ENCODE measurements around the gene TBC1D16.

TBC1D16 gene

GRCh38 chr17:79936641-79937381, 98.9 kb downstream of the TBC1D16 start:
- no peak for DNase-seq

- DNase-seq = no peak
These were observed 99.6 kb downstream of the TBC1D16 start for GRCh38 chr17:79936050-79936449.

- no peak for DNase-seq
These were observed 100.3 kb downstream of the TBC1D16 start for GRCh38 chr17:79935197-79935885.

- no peak for DNase-seq
These were observed 101.1 kb downstream of the TBC1D16 start for GRCh38 chr17:79934653-79934970.

GRCh38 chr17:79933863-79934652, 101.6 kb downstream of the TBC1D16 start:
- no peak for DNase-seq

- no peak for DNase-seq
These were observed 103.0 kb downstream of the TBC1D16 start for GRCh38 chr17:79932451-79933306.

- DNase-seq = no peak
These were observed 103.8 kb downstream of the TBC1D16 start for GRCh38 chr17:79931817-79932309.

- DNase-seq = no peak
These were observed 104.5 kb downstream of the TBC1D16 start for GRCh38 chr17:79930877-79931816.

GRCh38 chr17:79930062-79930876, 105.4 kb downstream of the TBC1D16 start:
- no peak for DNase-seq

GRCh38 chr17:79929257-79930061, 106.2 kb downstream of the TBC1D16 start:
- DNase-seq = no peak

- DNase-seq = no peak
These were observed 107.0 kb downstream of the TBC1D16 start for GRCh38 chr17:79928502-79929256.

GRCh38 chr17:79927688-79928501, 107.8 kb downstream of the TBC1D16 start:
- no peak for DNase-seq

- DNase-seq = no peak
These were observed 108.5 kb downstream of the TBC1D16 start for GRCh38 chr17:79927136-79927661.

- DNase-seq = no peak
These were observed 109.0 kb downstream of the TBC1D16 start for GRCh38 chr17:79926605-79927135.

- DNase-seq = no peak
These were observed 109.5 kb downstream of the TBC1D16 start for GRCh38 chr17:79926142-79926604.

GRCh38 chr17:79925242-79925957, 110.3 kb downstream of the TBC1D16 start:
- no peak for DNase-seq

- DNase-seq = no peak
These were observed 111.1 kb downstream of the TBC1D16 start for GRCh38 chr17:79924639-79924976.

Data from T1000 (cell line).